Esophagus squamous epithelium (tissue), 5 donors: Measurements from ENCODE around the gene SIN3B. TPM values are rescaled to one million over a fixed set of nuclear protein-coding genes. Genes with fewer than 3 reads are reported as not detected.

ENCODE experiments used
- DNase-seq: peaks from one replicate; lab custom pipeline; 2025; lab: John Stamatoyannopoulos, UW
- H3K27ac ChIP-seq, 4 donors: fragments of 200-600 bp; sonication (generic); one replicate each; pipeline ENCODE4 v1.5.1; 2016 to 2019; ENCODE audit warnings: mild to moderate bottlenecking in 1 of 4
- H3K27me3 ChIP-seq, 4 donors: fragments of 200-600 bp; sonication (generic); 1 replicate in 3 of 4; 2 replicates in 1 of 4; pipeline versions ENCODE4 v1.5.1 to v1.6.0; 2017 to 2021; ENCODE audit warnings: antibody characterized with exemption in 1 of 4
- H3K36me3 ChIP-seq, 3 donors: fragments of 200-600 bp; sonication (generic); one replicate each; pipeline ENCODE4 v1.5.1; 2016 to 2019
- H3K4me1 ChIP-seq, 3 donors: fragments of 200-600 bp; sonication (generic); one replicate each; pipeline ENCODE4 v1.5.1; 2017 to 2019
- H3K4me3 ChIP-seq, 4 donors: fragments of 200-600 bp; sonication (generic); 1 replicate in 3 of 4; 2 replicates in 1 of 4; pipeline ENCODE4 v1.5.1; 2016 to 2019; ENCODE audit warnings: mild to moderate bottlenecking in 2 of 4, moderate library complexity in 1 of 4
- H3K9me3 ChIP-seq, 3 donors: fragments of 200-600 bp; sonication (generic); one replicate each; pipeline ENCODE4 v1.5.1; 2016 to 2019
- POLR2A ChIP-seq, 4 donors: fragments of 450-650 bp; IDR thresholded peaks; one replicate each; pipeline ENCODE4 v1.6.1; 2017; ENCODE audit warnings: antibody characterized with exemption in 4 of 4, mild to moderate bottlenecking in 4 of 4, moderate library complexity in 3 of 4
- WGBS, 2 donors: methylation state at CpG; one replicate each; pipeline ENCODE4 v1.1.5; 2018; 5-methylcytosine and 5-hydroxymethylcytosine counted together
- intact Hi-C: fragments of 100-400 bp; cut with DNase I; formaldehyde crosslinking; loops from one replicate; pipeline ENCODE4 v1.15.0; 2022
- total RNA-seq, 4 donors: library from RNA; depleted of rRNA; stranded (reverse); fragments of >200 nt; gene quantifications; one replicate each; pipeline ENCODE4 v1.1.0, GENCODE V29; 2016
- TF ChIP-seq, protein P1 (sequence below), 6 experiments: fragments of 450-650 bp in 4 of 6; fragments of 200-600 bp in 2 of 6; sonication (generic) in 2 of 6; IDR thresholded peaks; one replicate each; pipeline ENCODE4 v1.5.1; 2016 to 2019; ENCODE audit warnings: antibody characterized with exemption in 6 of 6, mild to moderate bottlenecking in 4 of 6, moderate library complexity in 4 of 6
- donor health status: DM: yes; HTN: yes; CAD: no.

The SIN3B gene
- total RNA-seq, 4 donors from 2014 or later, result 11.2 to 34.7 (median 28.5) TPM

DNA sequence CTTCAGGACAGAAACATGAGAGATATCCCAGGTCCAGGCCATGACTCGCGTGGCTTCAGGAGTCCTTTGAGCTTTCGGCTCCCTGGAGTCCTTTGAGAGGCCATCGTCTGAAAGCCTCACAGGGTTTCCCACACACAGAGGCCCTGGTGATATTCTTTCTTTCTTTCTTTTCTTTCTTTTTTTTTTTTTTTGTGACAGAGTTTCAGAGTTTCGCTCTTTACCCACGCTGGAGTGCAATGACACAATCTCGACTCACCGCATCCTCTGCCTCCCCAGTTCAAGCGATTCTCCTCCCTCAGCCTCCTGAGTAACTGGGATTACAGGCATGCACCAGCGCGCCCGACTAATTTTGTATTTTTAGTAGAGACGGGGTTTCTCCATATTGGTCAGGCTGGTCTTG, 5.5 kb downstream of the SIN3B start:
- no peak for DNase-seq
- H3K27me3 ChIP-seq, result no peaks in the 10 kb centered on the region
- WGBS, 2 donors, result 79 to 84% methylated on average over 13 of the region's 13 CpGs
- H3K4me1 ChIP-seq, result peaks cover 10 to 29% (median 11%) of the 10 kb centered on the region in 3 donors
- TF ChIP-seq POLR2A (IDR thresholded peaks at IDR 0.05), result no peak
- TF ChIP-seq, protein P1, sequence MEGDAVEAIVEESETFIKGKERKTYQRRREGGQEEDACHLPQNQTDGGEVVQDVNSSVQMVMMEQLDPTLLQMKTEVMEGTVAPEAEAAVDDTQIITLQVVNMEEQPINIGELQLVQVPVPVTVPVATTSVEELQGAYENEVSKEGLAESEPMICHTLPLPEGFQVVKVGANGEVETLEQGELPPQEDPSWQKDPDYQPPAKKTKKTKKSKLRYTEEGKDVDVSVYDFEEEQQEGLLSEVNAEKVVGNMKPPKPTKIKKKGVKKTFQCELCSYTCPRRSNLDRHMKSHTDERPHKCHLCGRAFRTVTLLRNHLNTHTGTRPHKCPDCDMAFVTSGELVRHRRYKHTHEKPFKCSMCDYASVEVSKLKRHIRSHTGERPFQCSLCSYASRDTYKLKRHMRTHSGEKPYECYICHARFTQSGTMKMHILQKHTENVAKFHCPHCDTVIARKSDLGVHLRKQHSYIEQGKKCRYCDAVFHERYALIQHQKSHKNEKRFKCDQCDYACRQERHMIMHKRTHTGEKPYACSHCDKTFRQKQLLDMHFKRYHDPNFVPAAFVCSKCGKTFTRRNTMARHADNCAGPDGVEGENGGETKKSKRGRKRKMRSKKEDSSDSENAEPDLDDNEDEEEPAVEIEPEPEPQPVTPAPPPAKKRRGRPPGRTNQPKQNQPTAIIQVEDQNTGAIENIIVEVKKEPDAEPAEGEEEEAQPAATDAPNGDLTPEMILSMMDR (IDR thresholded peaks at IDR 0.05), result no peak
- no peaks in the 10 kb centered on the region for H3K9me3 ChIP-seq
- intact Hi-C loops, result no loop called here
- H3K36me3 ChIP-seq, result peaks cover 18 to 90% (median 30%) of the 10 kb centered on the region in 3 donors
- H3K4me3 ChIP-seq, result no peak overlapping the region
- H3K27ac ChIP-seq, result no peak overlapping the region

DNA sequence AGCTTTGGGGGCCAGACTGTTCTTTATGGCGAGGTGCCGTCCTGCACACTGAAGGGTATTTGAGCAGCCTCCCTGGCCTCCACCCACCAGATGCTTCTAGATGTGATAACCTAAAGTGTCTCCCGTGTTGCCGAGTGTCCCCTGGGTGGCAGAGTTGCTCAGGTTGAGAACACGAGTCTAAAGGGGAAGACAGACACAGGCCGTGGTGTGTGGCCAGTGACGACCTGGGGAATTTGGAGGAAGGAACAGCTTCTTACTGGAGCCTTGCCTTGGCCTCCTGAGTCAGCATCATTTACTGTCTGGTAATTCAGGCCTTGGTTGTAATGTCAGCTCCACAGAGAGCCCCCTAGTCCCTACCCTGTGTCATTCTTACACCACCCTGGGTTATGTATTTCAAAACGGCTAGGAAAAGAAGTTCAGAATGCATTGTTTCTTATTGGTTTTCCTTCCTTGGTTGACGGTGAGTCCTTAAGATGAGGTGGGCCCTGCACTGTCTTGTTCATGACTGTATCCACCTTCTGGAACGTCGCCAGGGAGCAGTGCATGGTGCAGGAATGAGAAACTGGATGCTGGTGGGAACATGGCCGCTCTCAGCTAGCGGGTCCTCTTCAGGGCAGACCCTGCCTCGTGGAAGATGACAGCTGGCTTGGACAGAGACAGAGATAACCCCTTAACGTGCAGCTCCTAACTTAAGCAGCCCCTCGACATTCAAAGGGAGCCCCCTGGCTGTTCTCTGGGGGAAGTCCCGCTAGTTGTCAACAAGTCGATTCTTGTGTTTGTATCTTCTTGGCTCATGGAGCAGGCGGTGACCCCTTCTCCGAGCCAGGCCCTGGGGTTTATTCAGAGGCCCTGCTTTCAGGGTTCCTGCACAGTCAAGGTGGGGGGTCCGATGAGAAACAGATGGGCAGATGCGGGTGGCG, 7.2 kb downstream of the SIN3B start:
- Histone ChIP-seq H3K36me3 (peaks cover 18 to 100% (median 31%) of the 10 kb centered on the region in 3 donors), H3K9me3 (no peaks in the 10 kb centered on the region), H3K27me3 (no peaks in the 10 kb centered on the region), H3K4me3 (no peak overlapping the region), H3K4me1 (peaks cover 0 to 19% (median 0%) of the 10 kb centered on the region in 3 donors), H3K27ac (no peak overlapping the region)
- no peak for TF ChIP-seq POLR2A (IDR thresholded peaks at IDR 0.05)
- TF ChIP-seq, protein P1 (IDR thresholded peaks at IDR 0.05), result no peak
- intact Hi-C loops, result no loop called here
- DNase-seq, result no peak
- WGBS, 2 donors, result 61 to 78% methylated on average over 13 to 15 of the region's 23 CpGs

DNA sequence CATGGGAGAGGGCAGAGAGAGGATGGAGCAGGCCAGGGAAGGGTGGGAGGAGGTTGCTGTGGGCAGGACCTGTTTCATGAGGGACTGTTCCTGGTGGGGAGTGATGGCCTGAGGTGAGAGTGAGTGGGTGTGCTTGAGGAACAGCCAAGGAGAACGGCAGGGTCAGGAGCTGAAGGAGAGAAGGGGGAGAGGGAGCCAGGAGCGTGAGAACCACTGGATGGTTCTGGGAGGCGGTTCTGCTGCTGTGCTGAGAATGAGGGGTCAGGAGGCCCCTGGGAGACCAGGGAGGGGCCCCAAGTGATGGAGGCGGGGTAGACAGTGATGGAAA, 7.8 kb downstream of the SIN3B start:
- Histone ChIP-seq H3K9me3 (no peaks in the 10 kb centered on the region), H3K4me3 (no peak overlapping the region), H3K27me3 (no peaks in the 10 kb centered on the region), H3K36me3 (peaks cover 18 to 100% (median 25%) of the 10 kb centered on the region in 3 donors), H3K4me1 (peaks cover 0 to 24% (median 0%) of the 10 kb centered on the region in 3 donors), H3K27ac (no peak overlapping the region)
- 67 to 87% methylated on average over 4 of the region's 4 CpGs for WGBS, 2 donors
- DNase-seq, result no peak
- intact Hi-C loops, result no loop called here
- TF ChIP-seq POLR2A (IDR thresholded peaks at IDR 0.05), result no peak
- TF ChIP-seq, protein P1 (IDR thresholded peaks at IDR 0.05), result no peak

DNA sequence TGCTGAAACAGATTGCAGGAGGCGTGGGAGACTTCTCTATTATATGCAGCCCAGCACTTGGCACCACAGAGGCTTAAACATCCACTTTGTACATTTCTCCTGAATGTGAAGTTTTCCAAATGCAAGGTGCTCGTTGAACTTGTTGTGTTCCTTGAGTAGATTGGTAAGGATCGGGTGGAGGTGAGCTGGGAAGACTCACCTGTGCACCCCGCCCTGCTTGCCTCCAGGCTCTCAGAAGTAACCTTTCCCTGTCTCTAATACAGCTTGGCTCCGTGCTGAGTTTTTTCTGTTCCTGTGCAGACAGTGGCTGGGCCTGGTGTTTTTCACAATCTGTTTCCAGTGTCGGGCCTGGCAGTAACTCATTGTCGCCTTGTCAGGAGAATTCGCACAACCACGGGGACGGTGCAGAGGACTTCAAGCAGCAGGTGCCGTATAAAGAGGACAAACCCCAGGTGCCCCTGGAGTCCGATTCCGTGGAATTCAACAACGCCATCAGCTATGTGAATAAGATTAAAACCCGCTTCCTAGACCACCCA, 12.3 kb downstream of the SIN3B start:
- no peaks in the 10 kb centered on the region for H3K9me3 ChIP-seq

More for the DNA sequence above, 12.3 kb downstream of the SIN3B start:
- peaks cover 0 to 15% (median 0%) of the 10 kb centered on the region in 3 donors for H3K4me1 ChIP-seq
- no peak for DNase-seq
- 76 to 77% methylated on average over 8 to 11 of the region's 15 CpGs for WGBS, 2 donors
- H3K27me3 ChIP-seq, result no peaks in the 10 kb centered on the region
- no peak overlapping the region for H3K27ac ChIP-seq
- intact Hi-C loops, result no loop called here
- TF ChIP-seq, protein P1 (IDR thresholded peaks at IDR 0.05), result no peak
- no peak for TF ChIP-seq POLR2A (IDR thresholded peaks at IDR 0.05)
- peaks cover 15 to 100% (median 23%) of the 10 kb centered on the region in 3 donors for H3K36me3 ChIP-seq
- no peak overlapping the region for H3K4me3 ChIP-seq
